Uterus (tissue), 2 donors: Measurements from ENCODE around the gene CT45A5.
"Not testable (repeated sequence)": the region's sequence is repeated elsewhere in the genome, so short reads cannot be mapped to it uniquely, and the experiment has no call there.

Experiments
- CTCF ChIP-seq, 4 experiments: fragments of 200-600 bp in 2 of 4; fragments of 450-650 bp in 2 of 4; sonication (generic) in 2 of 4; IDR thresholded peaks; one replicate each; pipeline ENCODE4 v1.5.1; 2016 to 2019; ENCODE audit warnings: antibody characterized with exemption in 4 of 4, mild to moderate bottlenecking in 2 of 4, moderate library complexity in 1 of 4
- POLR2A ChIP-seq, 2 donors: fragments of 450-650 bp; IDR thresholded peaks; one replicate each; pipeline ENCODE4 v1.6.1; 2016; ENCODE audit warnings: antibody characterized with exemption in 2 of 2, mild to moderate bottlenecking in 1 of 2, moderate library complexity in 1 of 2

DNA sequence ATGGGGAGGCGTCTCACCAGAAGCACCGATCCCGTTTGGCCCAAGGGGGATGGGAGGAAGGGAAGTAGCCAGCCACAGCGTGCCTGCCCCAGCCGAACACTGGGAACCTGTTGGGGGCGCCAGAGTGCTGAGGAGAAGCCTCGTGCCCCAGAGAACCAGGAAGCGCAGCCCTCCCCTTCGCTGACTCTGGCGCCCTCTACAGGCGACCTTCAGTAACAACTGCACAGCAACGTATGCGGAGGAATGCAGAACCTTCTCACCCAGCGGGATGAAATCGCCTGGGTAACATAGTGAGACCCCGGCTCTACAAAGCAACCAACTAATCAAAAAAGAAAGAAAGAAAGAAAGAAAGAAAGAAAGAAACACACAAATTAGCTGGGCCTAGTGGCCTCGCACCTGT is 17.2 kb downstream of the CT45A5 start, which contains the start of gene CT45A3:
- TF ChIP-seq CTCF, POLR2A (IDR thresholded peaks at IDR 0.05): not testable (repeated sequence)
